Effector memory CD8-positive, alpha-beta T cell (primary cell): ENCODE results near the gene FIBIN.

Experiments used
- ATAC-seq: fragments of 150-1000 bp; cut with Tn5 transposase; replicated peaks from 2 replicates; pipeline ENCODE4 v1.10.0; 2021; ENCODE audit warnings: mild to moderate bottlenecking, moderate library complexity
- DNase-seq, 3 experiments: peaks; one replicate each; pipeline ENCODE4 v3.0.0; 2021
- H3K27ac Mint-ChIP-seq, 2 donors: one replicate each; pipeline ENCODE4 v1.8.0; 2022; ENCODE audit warnings: mild to moderate bottlenecking in 2 of 2, mixed read lengths in 2 of 2, moderate library complexity in 2 of 2
- H3K27me3 Mint-ChIP-seq, 2 donors: one replicate each; pipeline ENCODE4 v1.8.0; 2022; ENCODE audit warnings: mixed read lengths in 2 of 2
- H3K36me3 Mint-ChIP-seq: one replicate; pipeline ENCODE4 v1.8.0; 2022; ENCODE audit warnings: mild to moderate bottlenecking, moderate library complexity, mixed read lengths; ENCODE audit not compliant: insufficient read depth
- H3K4me1 Mint-ChIP-seq, 2 donors: one replicate each; pipeline ENCODE4 v1.8.0; 2022; ENCODE audit warnings: low read depth in 2 of 2, mixed read lengths in 2 of 2
- H3K4me3 Mint-ChIP-seq, 2 donors: one replicate each; pipeline ENCODE4 v1.8.0; 2022; ENCODE audit warnings: mild to moderate bottlenecking in 2 of 2, mixed read lengths in 2 of 2, moderate library complexity in 2 of 2
- H3K9me3 Mint-ChIP-seq, 2 donors: one replicate each; pipeline ENCODE4 v1.8.0; 2022; ENCODE audit warnings: mixed read lengths in 2 of 2

FIBIN gene

GRCh38 chr11:27018902-27019529, 25.1 kb downstream of the FIBIN start:
- no peaks in the 10 kb centered on the region for H3K36me3 Mint-ChIP-seq
- peaks cover 2 to 7% of the 10 kb centered on the region in 2 donors for H3K9me3 Mint-ChIP-seq
- no peak overlapping the region for H3K4me3 Mint-ChIP-seq
- no peak for ATAC-seq
- no peaks in the 10 kb centered on the region for H3K4me1 Mint-ChIP-seq
- no peaks in the 10 kb centered on the region for H3K27me3 Mint-ChIP-seq
- no peak overlapping the region for H3K27ac Mint-ChIP-seq
- DNase-seq = no peak

DNA sequence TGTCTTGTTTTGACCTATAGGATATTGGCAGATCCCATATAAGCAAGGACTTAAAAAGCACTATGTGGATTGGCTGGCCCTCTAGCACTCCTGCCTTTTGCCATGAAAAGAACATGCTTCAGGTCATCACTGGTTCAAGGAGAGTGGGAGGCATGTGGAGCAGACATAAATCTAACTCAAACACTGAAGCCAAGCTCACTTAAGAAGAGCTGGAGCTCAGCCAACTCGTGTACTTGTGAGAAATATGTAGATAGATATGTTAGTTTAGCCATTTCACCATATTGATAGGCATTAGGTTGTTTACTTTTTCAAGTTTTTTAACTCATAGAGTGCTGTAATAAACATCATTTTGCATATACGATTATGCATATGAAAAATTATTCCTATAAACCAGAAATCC, 26.8 kb downstream of the FIBIN start:
- H3K36me3 Mint-ChIP-seq = no peaks in the 10 kb centered on the region
- no peak overlapping the region for H3K4me3 Mint-ChIP-seq
- ATAC-seq = no peak
- DNase-seq = no peak
- H3K4me1 Mint-ChIP-seq = no peaks in the 10 kb centered on the region
- H3K9me3 Mint-ChIP-seq = peaks cover 3 to 7% of the 10 kb centered on the region in 2 donors
- no peaks in the 10 kb centered on the region for H3K27me3 Mint-ChIP-seq
- no peak overlapping the region for H3K27ac Mint-ChIP-seq

DNA sequence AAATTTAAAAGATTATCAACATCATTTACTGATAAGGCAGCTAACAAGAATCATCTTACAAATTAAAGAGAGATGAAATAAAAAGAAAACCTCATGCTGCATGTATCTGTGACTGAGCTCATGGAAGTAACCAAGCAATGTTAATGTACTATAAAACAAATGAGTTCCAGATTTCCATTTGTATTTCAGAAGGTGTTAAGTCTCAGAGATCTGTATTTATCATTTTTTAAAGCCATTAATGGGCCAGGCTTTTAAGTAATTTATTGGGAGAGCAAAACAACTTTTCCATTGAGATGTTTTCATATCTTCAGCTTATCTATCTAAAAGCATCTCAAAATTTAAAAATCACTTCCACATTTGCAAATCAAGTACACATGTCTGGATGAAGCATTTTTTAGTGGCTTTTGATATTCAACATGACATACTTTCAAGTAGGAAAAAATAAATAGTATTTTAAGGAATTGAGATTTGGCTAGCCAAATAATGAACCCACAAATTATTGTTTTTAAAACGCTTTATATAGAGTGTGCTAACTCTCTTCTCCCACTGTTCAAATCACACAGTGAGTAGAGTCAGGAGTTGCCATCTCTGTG, 28.8 kb downstream of the FIBIN start:
- no peak for DNase-seq

DNA sequence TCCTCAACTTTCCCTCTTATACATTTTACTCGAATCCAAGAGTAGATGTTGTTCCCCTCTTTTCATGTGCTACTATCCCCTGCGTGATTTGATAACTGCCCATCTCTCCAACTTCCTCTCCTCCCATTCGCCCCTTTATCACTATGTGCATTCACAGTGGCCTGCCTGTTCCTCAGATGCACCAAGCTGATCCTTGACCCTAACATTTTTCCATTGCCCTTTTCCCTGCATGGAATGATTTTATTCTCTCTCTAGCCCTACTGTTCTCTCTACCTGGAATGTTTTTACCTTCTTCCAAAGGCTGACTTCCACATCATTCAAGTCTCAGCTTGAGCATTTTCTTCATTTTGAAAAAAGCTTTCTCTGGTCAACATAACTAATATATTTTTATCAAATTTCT, 31.0 kb downstream of the FIBIN start:
- Mint-ChIP-seq H3K4me3 (no peak overlapping the region), H3K36me3 (no peaks in the 10 kb centered on the region), H3K9me3 (peaks cover 0 to 3% of the 10 kb centered on the region in 2 donors), H3K27ac (no peak overlapping the region), H3K4me1 (no peaks in the 10 kb centered on the region), H3K27me3 (no peaks in the 10 kb centered on the region)
- DNase-seq (no peak), ATAC-seq (no peak)

More for the DNA sequence above, 28.8 kb downstream of the FIBIN start:
- H3K4me1 Mint-ChIP-seq = no peaks in the 10 kb centered on the region
- no peak overlapping the region for H3K27ac Mint-ChIP-seq
- H3K36me3 Mint-ChIP-seq = no peaks in the 10 kb centered on the region
- no peak for ATAC-seq
- H3K9me3 Mint-ChIP-seq = peaks cover 0 to 3% of the 10 kb centered on the region in 2 donors
- H3K27me3 Mint-ChIP-seq = no peaks in the 10 kb centered on the region
- H3K4me3 Mint-ChIP-seq = no peak overlapping the region

DNA sequence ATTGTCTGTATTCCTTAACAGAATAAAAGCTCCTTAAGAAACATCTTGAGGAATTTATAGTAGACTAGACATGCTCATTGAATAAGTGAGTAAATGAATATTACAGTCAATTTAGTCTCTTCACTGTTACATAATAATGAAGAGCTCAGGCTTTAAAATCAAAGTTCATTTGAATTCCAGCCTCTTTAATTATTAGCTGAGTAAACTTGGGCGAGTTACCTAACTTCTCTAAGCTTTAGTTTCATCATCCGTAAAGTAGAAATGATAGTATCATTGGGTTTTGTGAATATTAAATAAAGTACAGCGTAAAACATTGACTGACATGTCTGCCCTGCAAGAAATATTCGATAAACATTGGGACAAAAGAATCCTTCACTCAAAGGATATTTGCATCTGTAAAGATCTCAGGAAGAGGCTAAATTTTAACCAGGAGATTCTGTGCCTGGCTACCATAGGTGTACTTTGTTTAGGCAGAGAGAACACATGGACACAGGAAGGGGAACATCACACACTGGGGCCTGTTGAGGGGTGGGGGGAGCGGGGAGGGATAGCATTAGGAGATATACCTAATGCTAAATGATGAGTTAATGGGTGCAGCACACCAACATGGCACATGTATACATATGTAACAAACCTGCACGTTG, 31.5 kb downstream of the FIBIN start:
- Mint-ChIP-seq H3K4me3 (no peak overlapping the region), H3K27me3 (no peaks in the 10 kb centered on the region), H3K4me1 (no peaks in the 10 kb centered on the region), H3K27ac (no peak overlapping the region), H3K36me3 (no peaks in the 10 kb centered on the region), H3K9me3 (peaks cover 0 to 3% of the 10 kb centered on the region in 2 donors)
- no peak for ATAC-seq
- DNase-seq = no peak

- H3K36me3 Mint-ChIP-seq = no peaks in the 10 kb centered on the region
- DNase-seq (no peak), ATAC-seq (no peak)
- H3K4me3 Mint-ChIP-seq = no peak overlapping the region
- peaks cover 0 to 3% of the 10 kb centered on the region in 2 donors for H3K9me3 Mint-ChIP-seq
- no peaks in the 10 kb centered on the region for H3K4me1 Mint-ChIP-seq
- no peaks in the 10 kb centered on the region for H3K27me3 Mint-ChIP-seq
- H3K27ac Mint-ChIP-seq = no peak overlapping the region
Observed at GRCh38 chr11:27025957-27026733, 32.2 kb downstream of the FIBIN start.

- Mint-ChIP-seq H3K27ac (no peak overlapping the region), H3K27me3 (no peaks in the 10 kb centered on the region), H3K36me3 (peaks cover 3% of the 10 kb centered on the region), H3K4me1 (no peaks in the 10 kb centered on the region), H3K4me3 (no peak overlapping the region), H3K9me3 (peaks cover 3 to 17% of the 10 kb centered on the region in 2 donors)
- DNase-seq (no peak), ATAC-seq (no peak)
Observed at GRCh38 chr11:27028561-27028965, 34.7 kb downstream of the FIBIN start.

- no peak for ATAC-seq
- Mint-ChIP-seq H3K27ac (no peak overlapping the region), H3K9me3 (peaks cover 10 to 24% of the 10 kb centered on the region in 2 donors), H3K36me3 (peaks cover 3% of the 10 kb centered on the region), H3K4me1 (no peaks in the 10 kb centered on the region), H3K4me3 (no peak overlapping the region), H3K27me3 (no peaks in the 10 kb centered on the region)
- no peak for DNase-seq
Observed at GRCh38 chr11:27029966-27030365, 36.1 kb downstream of the FIBIN start.

DNA sequence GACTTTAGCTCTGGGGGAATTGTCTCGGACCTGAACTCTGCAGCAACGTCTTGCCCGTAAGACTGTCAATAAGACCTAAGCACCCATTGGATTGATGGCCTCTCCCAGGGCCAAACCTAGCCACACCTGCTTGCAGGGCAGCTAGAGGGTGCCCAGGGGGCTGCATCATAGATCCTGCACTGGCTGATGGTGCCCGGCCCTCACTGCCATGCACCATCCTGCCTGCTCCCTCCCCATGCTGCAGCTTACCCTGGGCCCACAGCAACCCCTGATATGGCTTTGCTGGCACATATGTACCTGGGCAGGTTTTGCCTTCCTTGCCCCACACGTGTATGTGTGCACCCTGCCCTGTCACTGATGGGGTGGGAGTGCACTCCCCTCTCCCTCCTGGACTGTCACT, 37.8 kb downstream of the FIBIN start:
- H3K27ac Mint-ChIP-seq = no peak overlapping the region
- H3K4me1 Mint-ChIP-seq = no peaks in the 10 kb centered on the region
- no peak for DNase-seq
- peaks cover 10 to 24% of the 10 kb centered on the region in 2 donors for H3K9me3 Mint-ChIP-seq
- no peaks in the 10 kb centered on the region for H3K27me3 Mint-ChIP-seq
- no peak for ATAC-seq
- no peak overlapping the region for H3K4me3 Mint-ChIP-seq
- H3K36me3 Mint-ChIP-seq = peaks cover 3% of the 10 kb centered on the region

DNA sequence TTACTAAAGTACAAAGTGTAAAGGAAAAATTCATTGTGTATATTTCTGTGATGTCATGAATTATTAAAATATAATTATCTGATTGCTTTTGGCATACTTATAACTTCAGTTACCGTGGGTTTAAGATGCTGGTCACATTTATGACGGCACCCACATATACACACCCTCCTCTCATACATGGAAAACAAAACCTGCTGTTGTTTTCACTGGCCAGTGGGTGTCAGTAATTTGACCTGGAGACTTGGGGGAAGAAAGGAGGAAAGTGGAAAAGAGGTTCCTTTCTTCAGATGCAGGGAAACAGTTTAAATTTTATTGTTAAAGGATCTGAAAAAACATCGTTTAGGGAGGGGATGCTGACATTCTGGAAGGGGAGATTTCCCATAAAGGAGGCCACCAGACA, 46.0 kb downstream of the FIBIN start:
- H3K27me3 Mint-ChIP-seq = no peaks in the 10 kb centered on the region
- ATAC-seq (no peak), DNase-seq (no peak)
- H3K36me3 Mint-ChIP-seq = no peaks in the 10 kb centered on the region
- H3K4me3 Mint-ChIP-seq = no peak overlapping the region
- no peak overlapping the region for H3K27ac Mint-ChIP-seq
- no peaks in the 10 kb centered on the region for H3K4me1 Mint-ChIP-seq
- peaks cover 5 to 7% of the 10 kb centered on the region in 2 donors for H3K9me3 Mint-ChIP-seq

GRCh38 chr11:27040302-27041115, 46.6 kb downstream of the FIBIN start, which contains the start of gene BBOX1:
Gene BBOX1 (plus strand): TSS chr11:27040815. CDS start chr11:27055431, 14,616 bp downstream.
- ATAC-seq = no peak
- H3K4me3 Mint-ChIP-seq = no peak within 1 kb of the TSS
- H3K27ac Mint-ChIP-seq = no peak within 1 kb of the TSS
- H3K27me3 Mint-ChIP-seq = no peaks in the 10 kb centered on the region
- DNase-seq = no peak
- no peaks in the 10 kb centered on the region for H3K4me1 Mint-ChIP-seq
- peaks cover 5 to 6% of the 10 kb centered on the region in 2 donors for H3K9me3 Mint-ChIP-seq
- H3K36me3 Mint-ChIP-seq = no peaks in the 10 kb centered on the region

- Mint-ChIP-seq H3K27me3 (no peaks in the 10 kb centered on the region), H3K36me3 (no peaks in the 10 kb centered on the region)
Observed at GRCh38 chr11:27041141-27041899, 47.4 kb downstream of the FIBIN start.

More at GRCh38 chr11:27041141-27041899, 47.4 kb downstream of the FIBIN start:
- no peaks in the 10 kb centered on the region for H3K4me1 Mint-ChIP-seq
- no peak overlapping the region for H3K27ac Mint-ChIP-seq
- H3K9me3 Mint-ChIP-seq = peaks cover 5 to 6% of the 10 kb centered on the region in 2 donors
- DNase-seq (no peak), ATAC-seq (no peak)
- H3K4me3 Mint-ChIP-seq = no peak overlapping the region
